ENCODE results near the gene NRF1. TPM values are rescaled to one million over a fixed set of nuclear protein-coding genes. Genes with fewer than 3 reads are reported as not detected.

The NRF1 gene
- total and polyA plus RNA-seq, 4 experiments from 2014 or later = 22.8 to 40.0 (median 30.8) TPM

- Histone ChIP-seq H3K36me3 (ENCODE audit: insufficient read depth, low read length) (no peaks in the 10 kb centered on the region), H3K27ac (ENCODE audit: low read depth, low read length) (no peak overlapping the region), H3K9me3 (ENCODE audit: control insufficient read depth in 1 of 2, low read length in 2 of 2) (no peaks in the 10 kb centered on the region), H3K4me1 (ENCODE audit: insufficient read depth, low read length) (no peaks in the 10 kb centered on the region), H3K27me3 (ENCODE audit: insufficient read depth, low read length) (no peaks in the 10 kb centered on the region), H3K4me3 (ENCODE audit: low read length in 2 of 2) (no peak overlapping the region)
- Mint-ChIP-seq H3K36me3 (peaks cover 56 to 60% of the 10 kb centered on the region in 2 donors), H3K27me3 (no peaks in the 10 kb centered on the region), H3K4me3 (no peak overlapping the region), H3K4me1 (peaks cover 0 to 4% (median under 1%) of the 10 kb centered on the region in 4 donors), H3K27ac (peak overlapping the region in 4 of 7 donors; percentile 4 to 79 (median 71)), H3K9me3 (no peaks in the 10 kb centered on the region)
- intact Hi-C loops (cut with micrococcal nuclease) = no loop called here
- ChIA-PET CTCF (ENCODE audit: partially characterized antibody) (interaction anchor here (0.6 to 0.7 kb wide), 2 partner anchors 9 to 42 kb away, joined by 3 to 5 read pairs; no protein-coding TSS in a partner anchor), POLR2A (ENCODE audit: partially characterized antibody) (no interaction called here)
- no peak for DNase-seq
Measured at GRCh38 chr7:129748356-129749109, 137.0 kb downstream of the NRF1 start.

- H3K9me3 ChIP-seq (ENCODE audit: control insufficient read depth in 1 of 2, low read length in 2 of 2) = no peaks in the 10 kb centered on the region
- CTCF ChIA-PET (ENCODE audit: partially characterized antibody) = no interaction called here
- no peaks in the 10 kb centered on the region for H3K36me3 ChIP-seq (ENCODE audit: insufficient read depth, low read length)
- peaks cover 0 to 4% (median under 1%) of the 10 kb centered on the region in 4 donors for H3K4me1 Mint-ChIP-seq
- no peak overlapping the region for H3K4me3 ChIP-seq (ENCODE audit: low read length in 2 of 2)
- no peak overlapping the region for H3K27ac ChIP-seq (ENCODE audit: low read depth, low read length)
- H3K36me3 Mint-ChIP-seq = peaks cover 50 to 55% of the 10 kb centered on the region in 2 donors
- intact Hi-C loops (cut with micrococcal nuclease) = no loop called here
- no peak for DNase-seq
- H3K4me1 ChIP-seq (ENCODE audit: insufficient read depth, low read length) = no peaks in the 10 kb centered on the region
- H3K4me3 Mint-ChIP-seq = no peak overlapping the region
- no peaks in the 10 kb centered on the region for H3K27me3 ChIP-seq (ENCODE audit: insufficient read depth, low read length)
- no peaks in the 10 kb centered on the region for H3K9me3 Mint-ChIP-seq
- POLR2A ChIA-PET (ENCODE audit: partially characterized antibody) = no interaction called here
- H3K27me3 Mint-ChIP-seq = no peaks in the 10 kb centered on the region
- peak overlapping the region in 1 of 7 donors; percentile 29 for H3K27ac Mint-ChIP-seq
Measured at GRCh38 chr7:129750091-129750490, 138.6 kb downstream of the NRF1 start.

GRCh38 chr7:129750501-129750900 lies 139.0 kb downstream of the NRF1 start:
- Mint-ChIP-seq H3K36me3 (peaks cover 51 to 55% of the 10 kb centered on the region in 2 donors), H3K9me3 (no peaks in the 10 kb centered on the region), H3K27ac (peak overlapping the region in 2 of 7 donors; percentile 29 to 59), H3K4me1 (peaks cover 0 to 4% (median under 1%) of the 10 kb centered on the region in 4 donors), H3K4me3 (no peak overlapping the region), H3K27me3 (no peaks in the 10 kb centered on the region)
- no peak overlapping the region for H3K4me3 ChIP-seq (ENCODE audit: low read length in 2 of 2)
- no peaks in the 10 kb centered on the region for H3K27me3 ChIP-seq (ENCODE audit: insufficient read depth, low read length)
- peaks cover under 1% of the 10 kb centered on the region for H3K36me3 ChIP-seq (ENCODE audit: insufficient read depth, low read length)
- POLR2A ChIA-PET (ENCODE audit: partially characterized antibody) = no interaction called here
- H3K9me3 ChIP-seq (ENCODE audit: control insufficient read depth in 1 of 2, low read length in 2 of 2) = no peaks in the 10 kb centered on the region
- no peak for DNase-seq
- no peak overlapping the region for H3K27ac ChIP-seq (ENCODE audit: low read depth, low read length)
- intact Hi-C loops (cut with micrococcal nuclease) = no loop called here
- no peaks in the 10 kb centered on the region for H3K4me1 ChIP-seq (ENCODE audit: insufficient read depth, low read length)
- CTCF ChIA-PET (ENCODE audit: partially characterized antibody) = no interaction called here

- Mint-ChIP-seq H3K9me3 (no peaks in the 10 kb centered on the region), H3K27me3 (no peaks in the 10 kb centered on the region), H3K36me3 (peaks cover 55 to 58% of the 10 kb centered on the region in 2 donors), H3K27ac (peak overlapping the region in 2 of 7 donors; percentile 29 to 75), H3K4me1 (peaks cover 0 to 2% (median 0%) of the 10 kb centered on the region in 4 donors), H3K4me3 (peak overlapping the region in 1 of 8 donors; percentile 20)
- intact Hi-C loops (cut with micrococcal nuclease) = no loop called here
- no peaks in the 10 kb centered on the region for H3K27me3 ChIP-seq (ENCODE audit: insufficient read depth, low read length)
- POLR2A ChIA-PET (ENCODE audit: partially characterized antibody) = no interaction called here
- no peaks in the 10 kb centered on the region for H3K9me3 ChIP-seq (ENCODE audit: control insufficient read depth in 1 of 2, low read length in 2 of 2)
- no peaks in the 10 kb centered on the region for H3K4me1 ChIP-seq (ENCODE audit: insufficient read depth, low read length)
- CTCF ChIA-PET (ENCODE audit: partially characterized antibody) = no interaction called here
- no peak overlapping the region for H3K27ac ChIP-seq (ENCODE audit: low read depth, low read length)
- no peak overlapping the region for H3K4me3 ChIP-seq (ENCODE audit: low read length in 2 of 2)
- no peak for DNase-seq
- peaks cover 5% of the 10 kb centered on the region for H3K36me3 ChIP-seq (ENCODE audit: insufficient read depth, low read length)
Measured at GRCh38 chr7:129751916-129752315, 140.4 kb downstream of the NRF1 start.

- no peak overlapping the region for H3K27ac Mint-ChIP-seq
- Histone ChIP-seq H3K9me3 (ENCODE audit: control insufficient read depth in 1 of 2, low read length in 2 of 2) (no peaks in the 10 kb centered on the region), H3K4me1 (ENCODE audit: insufficient read depth, low read length) (no peaks in the 10 kb centered on the region), H3K27ac (ENCODE audit: low read depth, low read length) (no peak overlapping the region), H3K27me3 (ENCODE audit: insufficient read depth, low read length) (no peaks in the 10 kb centered on the region), H3K36me3 (ENCODE audit: insufficient read depth, low read length) (peaks cover 5% of the 10 kb centered on the region), H3K4me3 (ENCODE audit: low read length in 2 of 2) (no peak overlapping the region)
- H3K27me3 Mint-ChIP-seq = no peaks in the 10 kb centered on the region
- peaks cover 54% of the 10 kb centered on the region in 2 donors for H3K36me3 Mint-ChIP-seq
- POLR2A ChIA-PET (ENCODE audit: partially characterized antibody) = no interaction called here
- CTCF ChIA-PET (ENCODE audit: partially characterized antibody) = no interaction called here
- H3K4me1 Mint-ChIP-seq = peaks cover 0 to 2% (median 0%) of the 10 kb centered on the region in 4 donors
- H3K4me3 Mint-ChIP-seq = no peak overlapping the region
- no peak for DNase-seq
- intact Hi-C loops (cut with micrococcal nuclease) = no loop called here
- H3K9me3 Mint-ChIP-seq = no peaks in the 10 kb centered on the region
Measured at GRCh38 chr7:129752760-129753159, 141.2 kb downstream of the NRF1 start.

GRCh38 chr7:129754406-129754805 lies 142.9 kb downstream of the NRF1 start:
- intact Hi-C loops (cut with micrococcal nuclease) = no loop called here
- no peaks in the 10 kb centered on the region for H3K27me3 ChIP-seq (ENCODE audit: insufficient read depth, low read length)

GRCh38 chr7:129757991-129758390 lies 146.5 kb downstream of the NRF1 start:
- H3K27ac Mint-ChIP-seq = no peak overlapping the region
- ChIA-PET POLR2A (ENCODE audit: partially characterized antibody) (interaction anchor here (1.1 kb wide), 1 partner anchor 10 kb away, joined by 3 read pairs; no protein-coding TSS in a partner anchor), CTCF (ENCODE audit: partially characterized antibody) (no interaction called here)
- no peaks in the 10 kb centered on the region for H3K27me3 Mint-ChIP-seq
- no peaks in the 10 kb centered on the region for H3K4me1 ChIP-seq (ENCODE audit: insufficient read depth, low read length)
- no peak overlapping the region for H3K27ac ChIP-seq (ENCODE audit: low read depth, low read length)
- H3K4me1 Mint-ChIP-seq = no peaks in the 10 kb centered on the region
- DNase-seq = no peak
- intact Hi-C loops (cut with micrococcal nuclease) = no loop called here
- H3K27me3 ChIP-seq (ENCODE audit: insufficient read depth, low read length) = no peaks in the 10 kb centered on the region
- H3K36me3 ChIP-seq (ENCODE audit: insufficient read depth, low read length) = peaks cover 5% of the 10 kb centered on the region
- peak overlapping the region in 1 of 8 donors; percentile 11 for H3K4me3 Mint-ChIP-seq
- no peak overlapping the region for H3K4me3 ChIP-seq (ENCODE audit: low read length in 2 of 2)
- peaks cover 28 to 29% of the 10 kb centered on the region in 2 donors for H3K36me3 Mint-ChIP-seq
- H3K9me3 ChIP-seq (ENCODE audit: control insufficient read depth in 1 of 2, low read length in 2 of 2) = no peaks in the 10 kb centered on the region
- H3K9me3 Mint-ChIP-seq = no peaks in the 10 kb centered on the region

More at GRCh38 chr7:129754406-129754805, 142.9 kb downstream of the NRF1 start:
- Mint-ChIP-seq H3K9me3 (no peaks in the 10 kb centered on the region), H3K4me1 (no peaks in the 10 kb centered on the region), H3K36me3 (peaks cover 47 to 48% of the 10 kb centered on the region in 2 donors), H3K27ac (no peak overlapping the region), H3K4me3 (no peak overlapping the region), H3K27me3 (no peaks in the 10 kb centered on the region)
- H3K9me3 ChIP-seq (ENCODE audit: control insufficient read depth in 1 of 2, low read length in 2 of 2) = no peaks in the 10 kb centered on the region
- H3K36me3 ChIP-seq (ENCODE audit: insufficient read depth, low read length) = peaks cover 5% of the 10 kb centered on the region
- no peaks in the 10 kb centered on the region for H3K4me1 ChIP-seq (ENCODE audit: insufficient read depth, low read length)
- ChIA-PET POLR2A (ENCODE audit: partially characterized antibody) (interaction anchor here (0.6 to 1.1 kb wide), 2 partner anchors 16 to 62 kb away, joined by 3 to 4 read pairs; no protein-coding TSS in a partner anchor), CTCF (ENCODE audit: partially characterized antibody) (interaction anchor here (1.1 kb wide), 1 partner anchor 75 kb away, joined by 4 read pairs; no protein-coding TSS in a partner anchor)
- no peak for DNase-seq
- H3K27ac ChIP-seq (ENCODE audit: low read depth, low read length) = no peak overlapping the region
- no peak overlapping the region for H3K4me3 ChIP-seq (ENCODE audit: low read length in 2 of 2)
